Epithelial cell of esophagus (primary cell): ENCODE data around the gene LRRC51.
A peak's percentile ranks its signal among the peaks of the same experiment; 100 is the strongest.

Source experiments
- DNase-seq: peaks from one replicate; pipeline ENCODE4 v3.0.0; 2010; ENCODE audit warnings: low read depth
- H3K4me3 ChIP-seq: 2 replicates; pipeline ENCODE4 v1.5.1; 2011; ENCODE audit warnings: mild to moderate bottlenecking, low read length, control low read depth
- TF ChIP-seq, protein P1 (sequence below): IDR thresholded peaks from 2 replicates; pipeline ENCODE4 v1.5.1; 2011; ENCODE audit warnings: low read depth, mild to moderate bottlenecking, low read length, control low read depth, inconsistent platforms; ENCODE audit not compliant: insufficient read depth; ENCODE audit errors: missing control alignments

Gene LRRC51

DNA sequence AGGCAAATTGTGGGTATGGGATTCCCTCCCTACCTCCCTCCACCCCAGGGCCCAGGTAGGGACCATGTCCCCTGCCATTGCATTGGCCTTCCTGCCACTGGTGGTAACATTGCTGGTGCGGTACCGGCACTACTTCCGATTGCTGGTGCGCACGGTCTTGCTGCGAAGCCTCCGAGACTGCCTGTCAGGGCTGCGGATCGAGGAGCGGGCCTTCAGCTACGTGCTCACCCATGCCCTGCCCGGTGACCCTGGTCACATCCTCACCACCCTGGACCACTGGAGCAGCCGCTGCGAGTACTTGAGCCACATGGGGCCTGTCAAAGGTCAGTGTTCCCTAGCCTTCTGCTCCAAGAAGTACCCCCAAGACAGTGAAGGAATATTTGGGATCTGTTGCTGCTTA, 25.2 kb downstream of the LRRC51 start, which contains the start of gene TOMT:
TSS of gene TOMT (plus strand) at position 37 of the 400 bp plus-strand sequence. CDS start at position 65, 28 bp downstream.
- TF ChIP-seq, protein P1, sequence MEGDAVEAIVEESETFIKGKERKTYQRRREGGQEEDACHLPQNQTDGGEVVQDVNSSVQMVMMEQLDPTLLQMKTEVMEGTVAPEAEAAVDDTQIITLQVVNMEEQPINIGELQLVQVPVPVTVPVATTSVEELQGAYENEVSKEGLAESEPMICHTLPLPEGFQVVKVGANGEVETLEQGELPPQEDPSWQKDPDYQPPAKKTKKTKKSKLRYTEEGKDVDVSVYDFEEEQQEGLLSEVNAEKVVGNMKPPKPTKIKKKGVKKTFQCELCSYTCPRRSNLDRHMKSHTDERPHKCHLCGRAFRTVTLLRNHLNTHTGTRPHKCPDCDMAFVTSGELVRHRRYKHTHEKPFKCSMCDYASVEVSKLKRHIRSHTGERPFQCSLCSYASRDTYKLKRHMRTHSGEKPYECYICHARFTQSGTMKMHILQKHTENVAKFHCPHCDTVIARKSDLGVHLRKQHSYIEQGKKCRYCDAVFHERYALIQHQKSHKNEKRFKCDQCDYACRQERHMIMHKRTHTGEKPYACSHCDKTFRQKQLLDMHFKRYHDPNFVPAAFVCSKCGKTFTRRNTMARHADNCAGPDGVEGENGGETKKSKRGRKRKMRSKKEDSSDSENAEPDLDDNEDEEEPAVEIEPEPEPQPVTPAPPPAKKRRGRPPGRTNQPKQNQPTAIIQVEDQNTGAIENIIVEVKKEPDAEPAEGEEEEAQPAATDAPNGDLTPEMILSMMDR = no peak
- H3K4me3 ChIP-seq = no peak within 1 kb of the TSS
- DNase-seq = no peak

DNA sequence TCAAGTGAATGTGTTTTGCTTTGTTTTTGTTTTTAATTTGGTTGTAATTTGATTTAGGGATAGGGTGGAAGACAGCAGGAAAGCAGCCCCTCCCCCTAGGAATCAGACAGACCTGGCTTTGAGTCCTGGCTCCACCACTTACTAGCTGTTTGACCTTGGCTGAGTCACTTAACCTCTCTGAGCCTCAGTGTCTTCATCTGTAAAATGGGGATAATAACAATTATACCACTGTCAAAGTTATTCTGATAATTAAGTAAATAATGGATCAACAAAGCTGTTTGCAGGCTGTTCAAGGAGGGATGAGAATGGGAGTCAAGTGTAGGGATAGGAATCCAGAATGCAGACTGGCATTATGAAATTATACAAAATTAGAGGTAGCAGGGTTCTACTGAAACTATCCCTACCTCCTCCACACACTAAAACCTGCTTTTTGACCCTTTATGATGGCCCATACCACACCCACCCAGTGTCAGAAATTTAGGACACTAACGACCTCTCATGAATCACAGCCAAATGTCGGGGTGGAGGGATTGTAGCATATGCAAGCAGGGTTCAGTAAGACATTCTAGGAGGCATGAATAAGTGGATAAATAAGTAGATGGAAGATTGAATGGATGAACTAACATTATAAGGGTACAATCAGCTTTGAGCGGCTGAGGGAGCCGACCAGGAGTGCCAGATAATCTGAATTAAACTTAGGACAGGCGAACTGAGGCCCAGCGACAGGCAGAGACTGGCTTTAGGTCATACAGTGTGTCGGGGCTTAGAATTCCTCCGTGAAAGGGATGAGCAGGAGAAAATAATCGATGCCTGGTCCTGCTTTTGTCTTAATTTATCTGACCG, 30.9 kb downstream of the LRRC51 start:
- TF ChIP-seq, protein P1 = no peak
- DNase-seq = no peak
- peak overlapping the region; percentile 88 for H3K4me3 ChIP-seq

DNA sequence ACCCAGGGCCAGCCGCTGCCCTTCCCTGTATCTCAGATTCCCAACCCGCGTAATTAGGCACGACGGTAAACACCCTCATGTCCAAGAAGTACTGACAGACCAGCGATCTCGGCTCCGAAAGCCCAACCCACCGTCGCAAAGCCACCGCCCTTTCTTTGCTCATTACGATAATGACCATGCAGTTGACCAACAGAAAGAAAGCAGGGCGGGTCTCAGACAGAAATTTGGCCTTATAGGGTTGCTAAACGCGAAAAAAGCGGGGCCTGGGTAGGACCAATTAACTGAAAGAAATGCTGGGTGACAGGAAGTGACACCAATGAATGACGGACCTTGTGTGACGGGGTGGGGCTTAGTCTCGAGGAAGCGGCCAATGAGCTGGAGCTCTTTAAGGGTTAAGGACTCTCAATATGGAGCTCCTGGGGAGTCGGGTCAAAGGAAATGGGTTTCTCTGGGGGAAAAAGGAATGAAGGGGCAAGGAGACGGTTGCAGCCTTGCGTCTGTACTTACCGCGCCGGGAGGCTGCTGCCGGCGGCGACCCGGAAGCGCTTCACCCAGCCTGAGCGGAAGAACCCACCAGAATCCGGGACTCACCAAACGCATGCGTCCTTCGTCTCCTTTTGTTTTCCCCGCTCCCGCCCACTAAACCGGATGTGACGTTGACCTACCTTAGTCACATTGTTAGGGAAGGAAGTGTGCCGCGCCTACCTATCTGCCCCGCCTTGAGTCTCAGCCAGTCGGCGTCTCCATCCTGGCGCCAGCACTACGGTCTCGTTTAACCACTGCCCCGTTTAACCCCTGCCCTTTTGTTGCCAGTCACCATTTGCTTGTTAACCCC, 31.7 kb downstream of the LRRC51 start, which contains the start of gene ANAPC15:
TSS of gene ANAPC15 (minus strand) at position 553 of the 835 bp plus-strand sequence. CDS start 1,419 bp downstream, outside the sequence.
- DNase-seq = peak; percentile 100
- H3K4me3 ChIP-seq = peak within 1 kb of the TSS; percentile 88
- TF ChIP-seq, protein P1 = no peak

DNA sequence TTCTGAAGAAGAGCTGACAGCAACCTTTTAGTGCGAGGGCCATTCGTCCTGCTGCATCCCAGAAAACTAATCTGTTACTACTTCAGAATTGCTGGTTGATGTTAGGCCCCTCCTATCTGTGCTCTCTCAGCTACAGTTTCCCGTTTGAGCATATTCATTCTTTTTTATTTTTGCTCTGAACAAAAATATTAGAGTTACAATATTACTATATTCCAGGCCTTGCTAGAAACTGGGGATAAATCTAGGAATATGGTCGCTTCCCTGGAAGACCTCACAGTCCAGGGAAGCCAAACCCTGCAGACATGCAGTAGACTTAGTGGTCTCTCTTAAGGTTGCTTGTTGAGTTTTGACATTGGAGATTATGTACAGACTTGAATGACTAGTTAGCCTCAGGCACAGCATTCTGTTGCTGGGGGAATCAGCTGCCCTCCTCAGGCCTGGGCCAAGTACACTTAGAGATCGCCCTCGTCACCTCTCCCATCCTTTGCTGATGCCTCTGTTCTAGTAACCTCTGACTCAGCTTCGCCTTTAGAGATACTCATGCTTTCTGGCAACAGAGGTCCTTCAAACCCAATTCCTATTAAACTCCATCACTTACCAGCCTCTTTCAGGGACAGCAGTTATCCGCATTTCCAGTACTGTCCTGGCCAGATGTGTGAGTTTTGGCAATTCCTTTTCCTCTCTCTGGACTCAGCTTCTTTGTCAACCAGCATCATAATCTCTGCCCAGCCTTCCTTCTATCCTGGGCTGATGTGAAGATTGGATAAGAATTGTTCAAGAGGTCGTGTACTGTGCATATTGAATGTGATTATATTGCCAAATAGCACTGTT, 32.5 kb downstream of the LRRC51 start:
- peak overlapping the region; percentile 88 for H3K4me3 ChIP-seq
- TF ChIP-seq, protein P1 = no peak
- DNase-seq = peak; percentile 85

DNA sequence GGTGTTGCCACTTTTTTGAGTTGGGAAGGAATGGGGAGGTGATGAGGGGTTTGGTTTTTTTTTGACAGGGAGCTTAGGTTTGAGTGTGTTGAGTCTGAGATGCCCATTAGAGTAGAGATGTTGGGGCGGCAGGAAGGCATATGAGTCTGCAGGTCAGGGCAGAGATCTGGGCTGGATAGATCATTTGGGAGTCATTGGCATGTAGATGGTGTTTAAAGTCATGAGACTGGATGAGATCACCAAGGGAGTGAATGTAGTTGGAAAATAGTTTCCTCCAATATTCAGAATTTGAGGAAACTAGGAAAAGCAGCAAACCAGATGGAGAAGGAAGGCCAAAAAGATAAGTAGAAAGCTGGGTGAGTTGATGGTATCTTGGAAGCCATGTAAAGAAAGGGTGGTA, 33.9 kb downstream of the LRRC51 start:
- TF ChIP-seq, protein P1 = no peak
- DNase-seq = peak; percentile 87
- H3K4me3 ChIP-seq = no peak overlapping the region

DNA sequence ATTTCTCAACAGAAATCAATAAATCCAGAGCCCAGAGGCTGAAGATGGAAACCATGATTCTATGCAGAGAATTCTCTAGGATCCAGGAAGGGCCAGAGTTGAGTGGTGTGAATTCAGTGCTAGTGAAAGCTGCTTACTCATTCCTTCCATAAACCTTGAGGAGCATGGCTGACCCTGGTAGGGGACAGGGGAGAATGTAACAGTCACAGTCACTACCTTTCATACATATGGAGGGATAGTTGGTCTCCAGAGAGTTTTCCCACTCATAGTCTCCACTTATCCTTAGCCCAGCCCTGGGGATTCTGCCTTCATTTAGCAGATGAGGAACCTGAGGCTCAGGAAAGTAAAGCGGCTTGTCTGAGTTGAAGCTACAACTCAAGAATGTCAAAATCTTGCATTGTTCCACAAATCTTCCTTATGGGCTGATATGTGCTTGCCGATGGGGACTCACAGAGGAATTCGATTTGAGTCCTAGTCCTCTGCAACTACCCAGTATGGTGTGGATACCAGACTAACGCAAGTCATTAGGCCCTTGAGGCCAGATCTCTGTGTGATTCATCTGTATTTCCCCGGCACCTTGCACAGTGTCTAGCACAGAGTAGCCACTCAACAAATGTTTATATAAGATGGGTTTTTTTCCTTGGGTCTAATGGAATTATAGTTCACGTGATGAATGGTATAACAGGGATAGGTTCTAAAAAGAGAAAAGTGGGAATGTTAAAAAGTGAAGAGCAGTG, 35.5 kb downstream of the LRRC51 start:
- DNase-seq = peak; percentile 48
- TF ChIP-seq, protein P1 = no peak
- H3K4me3 ChIP-seq = no peak overlapping the region
